HepG2 (cell line): ENCODE data around the gene PFDN5. TPM values are rescaled to one million over a fixed set of nuclear protein-coding genes. Genes with fewer than 3 reads are reported as not detected.
"Not testable (repeated sequence)": the region's sequence is repeated elsewhere in the genome, so short reads cannot be mapped to it uniquely, and the experiment has no call there.

Experiments used
- ATAC-seq: fragments of 200-7000 bp; cut with Tn5 transposase; 3 replicates; pipeline ENCODE4 v1.9.1; 2020; ENCODE audit warnings: mild to moderate bottlenecking, moderate library complexity
- BruUV-seq: library from RNA; stranded (reverse); fragments of 400-500 nt; replicated peaks from 2 replicates; lab custom pipeline; 2021; lab: Mats Ljungman, UMichigan
- CTCF ChIA-PET: fragments of 300-600 bp; formaldehyde crosslinking; extraction: SDS; loops from one replicate; lab custom pipeline; 2021; ENCODE audit warnings: low total read pairs, inconsistent platforms, low intra/inter-chr PET ratio; lab: Yijun Ruan, JAX
- POLR2A ChIA-PET: fragments of 350-600 bp; sonication (Branson Sonifier 250); formaldehyde crosslinking; loops from one replicate; lab custom pipeline; 2020; ENCODE audit warnings: antibody characterized with exemption, inconsistent platforms; lab: Yijun Ruan, JAX
- DNase-seq: peaks from one replicate; pipeline ENCODE4 v3.0.0-alpha.2; 2015; ENCODE audit warnings: low spot score
- FAIRE-seq: peaks from 3 replicates; lab custom pipeline; 2011; peaks lifted over from hg19 to GRCh38; lab: Jason Lieb, UNC
- H2AFZ ChIP-seq: one replicate; pipeline ENCODE4 v1.6.1; 2011; ENCODE audit warnings: low read length, inconsistent platforms
- H3K27ac ChIP-seq: fragments of 300-600 bp; 3 replicates; pipeline ENCODE4 v1.8.0; 2011; ENCODE audit warnings: mixed run types, mild to moderate bottlenecking, mixed read lengths, low read length, inconsistent platforms; ENCODE audit not compliant: insufficient read depth; ENCODE audit errors: extremely low read length
- H3K27me3 ChIP-seq, 2 experiments: fragments of 200-600 bp in 1 of 2; 2 replicates in 1 of 2; 3 replicates in 1 of 2; pipeline versions ENCODE4 v1.6.0 to v1.8.0; 2011; ENCODE audit warnings: low read length in 2 of 2, mild to moderate bottlenecking in 2 of 2, moderate library complexity in 2 of 2, inconsistent platforms in 1 of 2; ENCODE audit not compliant: insufficient read depth in 2 of 2, control insufficient read depth in 1 of 2
- H3K36me3 ChIP-seq, 2 experiments: fragments of 200-600 bp in 1 of 2; replicated peaks in 1 of 2; 2 replicates in 1 of 2; 3 replicates in 1 of 2; pipeline versions ENCODE4 v1.5.1 to v1.8.0; 2011; ENCODE audit warnings: low read length in 2 of 2, inconsistent platforms in 1 of 2; ENCODE audit not compliant: insufficient read depth in 2 of 2, control insufficient read depth in 1 of 2
- H3K4me1 ChIP-seq: 2 replicates; pipeline ENCODE4 v1.5.1; 2012; ENCODE audit warnings: low read length, inconsistent platforms; ENCODE audit not compliant: insufficient read depth
- H3K4me2 ChIP-seq: 2 replicates; pipeline ENCODE4 v1.6.0; 2011; ENCODE audit warnings: low read depth, low read length, inconsistent platforms
- H3K4me3 ChIP-seq, 3 experiments: fragments of 200-600 bp in 1 of 3; sonication (generic), shearing (Covaris generic) in 1 of 3; replicated peaks in 1 of 3; 2 replicates each; pipeline ENCODE4 v1.5.1; 2011 to 2016; ENCODE audit warnings: low read length in 3 of 3, inconsistent platforms in 2 of 3, low read depth in 2 of 3, mild to moderate bottlenecking in 2 of 3, control low read depth in 1 of 3, mixed read lengths in 1 of 3; ENCODE audit not compliant: insufficient read depth in 1 of 3
- H3K79me2 ChIP-seq: one replicate; pipeline ENCODE4 v1.6.1; 2011; ENCODE audit warnings: low read length, inconsistent platforms; ENCODE audit not compliant: insufficient read depth
- H3K9ac ChIP-seq: 2 replicates; pipeline ENCODE4 v1.6.0; 2011; ENCODE audit warnings: mild to moderate bottlenecking, low read depth, low read length, inconsistent platforms; ENCODE audit not compliant: insufficient read depth
- H3K9me3 ChIP-seq: 2 replicates; pipeline ENCODE4 v1.5.1; 2012; ENCODE audit warnings: mild to moderate bottlenecking, low read length
- H4K20me1 ChIP-seq: 2 replicates; pipeline ENCODE4 v1.6.0; 2011; ENCODE audit warnings: inconsistent platforms, mild to moderate bottlenecking, low read length, moderate library complexity; ENCODE audit not compliant: insufficient read depth
- MEIS1 ChIP-seq: sonication (generic); formaldehyde crosslinking; IDR thresholded peaks from 2 replicates; pipeline ENCODE4 v1.9.0; 2021; ENCODE audit warnings: mild to moderate bottlenecking, missing genetic modification reagents, moderate library complexity, borderline replicate concordance
- PTBP1 ChIP-seq: fragments of 200-400 bp; formaldehyde crosslinking; IDR thresholded peaks from 2 replicates; pipeline ENCODE4 v1.6.1; 2018; ENCODE audit warnings: low read length, low read depth; ENCODE audit not compliant: poor library complexity, severe bottlenecking
- TAF15 ChIP-seq: fragments of 200-400 bp; formaldehyde crosslinking; IDR thresholded peaks from one replicate; pipeline ENCODE4 v1.6.1; 2018; ENCODE audit warnings: mild to moderate bottlenecking, low read depth, low read length; ENCODE audit not compliant: poor library complexity, severe bottlenecking
- ZSCAN5A ChIP-seq: sonication (generic); formaldehyde crosslinking; IDR thresholded peaks from 2 replicates; pipeline ENCODE4 v1.8.0; 2022; ENCODE audit warnings: mild to moderate bottlenecking, missing genetic modification reagents, borderline replicate concordance
- WGBS: methylation state at CpG from one replicate; pipeline ENCODE4 v1.1.6; 2017; ENCODE audit warnings: low lambda C conversion rate; 5-methylcytosine and 5-hydroxymethylcytosine counted together
- in situ Hi-C: cut with HindIII; loops from 2 replicates; pipeline ENCODE4 v1.10.0; 2017; ENCODE audit warnings: low pct_unique_long_range_greater_than_20kb; ENCODE audit not compliant: extremely low pct_ligation_motif_present
- intact Hi-C: fragments of 100-400 bp; cut with micrococcal nuclease; formaldehyde crosslinking; loops from one replicate; pipeline ENCODE4 v1.10.0; 2022; ENCODE audit not compliant: unreplicated experiment
- polyA plus RNA-seq, 8 experiments: library from polyadenylated mRNA; depleted of rRNA in 3 of 8; stranded (reverse) in 7 of 8; unstranded in 1 of 8; fragments of >200 nt; fragmentation: Illumina TruSeq in 4 of 8; extraction: Trizol in 4 of 8; gene quantifications; 2 replicates each; pipeline versions ENCODE4 v1.2.1 to v1.2.3, GENCODE V29; 2011 to 2016; ENCODE audit warnings: low read depth in 4 of 8, missing spikeins in 1 of 8, mixed read lengths in 1 of 8; ENCODE audit not compliant: insufficient read depth in 1 of 8
- total RNA-seq, 5 experiments: library from RNA; depleted of rRNA; stranded (reverse); fragments of >200 nt; fragmentation: Illumina TruSeq; extraction: Trizol; gene quantifications; 2 replicates each; pipeline ENCODE4 v1.2.3, GENCODE V29; 2016; ENCODE audit warnings: low read depth in 1 of 5
- TF ChIP-seq, protein P1 (sequence below): IDR thresholded peaks from 2 replicates; pipeline ENCODE4 v1.6.1; 2016; ENCODE audit warnings: control low read depth

Gene PFDN5
- total and polyA plus RNA-seq, 2 of the 13 experiments (the other 11 are each of a cell fraction or from before 2014, with no cell fraction given), result 449 to 462 TPM

- POLR2A ChIA-PET, result interaction anchor here (1.1 to 1.3 kb wide), 2 partner anchors 10 to 171 kb away, joined by 3 to 7 read pairs; partner anchors contain the start of gene TARBP2
- BruUV-seq, result no TSS peak
- intact Hi-C loops (no loop called here), in situ Hi-C loops (no loop called here)
- Histone ChIP-seq H3K36me3 (no peaks in the 10 kb centered on the region), H3K9me3 (no peaks in the 10 kb centered on the region), H3K9ac (no peak overlapping the region), H3K27ac (no peak overlapping the region), H2AFZ (no peak overlapping the region), H4K20me1 (no peaks in the 10 kb centered on the region), H3K4me1 (peaks cover 16% of the 10 kb centered on the region), H3K4me3 (no peak overlapping the region)
- DNase-seq (no peak), ATAC-seq (no peak)
- WGBS, result 72% methylated on average over 3 of the region's 5 CpGs
- TF ChIP-seq ZSCAN5A (CRISPR knock-in tag) (no peak), TAF15 (no peak), PTBP1 (no peak), MEIS1 (CRISPR knock-in tag) (no peak)
- TF ChIP-seq, protein P1, sequence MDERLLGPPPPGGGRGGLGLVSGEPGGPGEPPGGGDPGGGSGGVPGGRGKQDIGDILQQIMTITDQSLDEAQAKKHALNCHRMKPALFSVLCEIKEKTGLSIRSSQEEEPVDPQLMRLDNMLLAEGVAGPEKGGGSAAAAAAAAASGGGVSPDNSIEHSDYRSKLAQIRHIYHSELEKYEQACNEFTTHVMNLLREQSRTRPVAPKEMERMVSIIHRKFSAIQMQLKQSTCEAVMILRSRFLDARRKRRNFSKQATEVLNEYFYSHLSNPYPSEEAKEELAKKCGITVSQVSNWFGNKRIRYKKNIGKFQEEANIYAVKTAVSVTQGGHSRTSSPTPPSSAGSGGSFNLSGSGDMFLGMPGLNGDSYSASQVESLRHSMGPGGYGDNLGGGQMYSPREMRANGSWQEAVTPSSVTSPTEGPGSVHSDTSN (CRISPR knock-in tag), result no peak
- TF ChIP-seq, all 625 proteins: peak for 0
- FAIRE-seq, result no peak
- H3K4me2 ChIP-seq, result no peak overlapping the region
- H3K27me3 ChIP-seq, result peaks cover 11 to 50% of the 10 kb centered on the region in 2 experiments; a peak in 4 of 5 replicates
- CTCF ChIA-PET, result no interaction called here
- no peaks in the 10 kb centered on the region for H3K79me2 ChIP-seq
These were observed 35.3 kb downstream of the PFDN5 start for GRCh38 chr12:53330671-53331070.

GRCh38 chr12:53332339-53332738 lies 37.0 kb downstream of the PFDN5 start:
- in situ Hi-C loops, CTCF ChIA-PET: not testable (repeated sequence)

More at GRCh38 chr12:53332339-53332738, 37.0 kb downstream of the PFDN5 start:
- DNase-seq, FAIRE-seq, H4K20me1 ChIP-seq, H3K4me1 ChIP-seq, intact Hi-C loops, H3K9ac ChIP-seq, H3K4me2 ChIP-seq, H3K79me2 ChIP-seq, H2AFZ ChIP-seq, H3K9me3 ChIP-seq, BruUV-seq, ATAC-seq, H3K36me3 ChIP-seq, POLR2A ChIA-PET, H3K4me3 ChIP-seq, H3K27ac ChIP-seq: not testable (repeated sequence)
- peaks cover 14 to 67% of the 10 kb centered on the region in 2 experiments for H3K27me3 ChIP-seq
